H1 (cell line): Measurements from ENCODE around the gene MIB1.

Experiments used
- JUN ChIP-seq: IDR thresholded peaks from 2 replicates; pipeline ENCODE4 v1.6.1; 2011; ENCODE audit warnings: low read depth, mild to moderate bottlenecking, improper control_type of control experiment, low read length
- KDM4A ChIP-seq: IDR thresholded peaks from one replicate; pipeline ENCODE4 v1.7.1; 2012; ENCODE audit warnings: low read depth, mild to moderate bottlenecking, moderate library complexity, low read length, inconsistent platforms; ENCODE audit not compliant: severe bottlenecking
- POLR2A ChIP-seq, 2 experiments: IDR thresholded peaks; 1 replicate in 1 of 2; 2 replicates in 1 of 2; pipeline ENCODE4 v1.6.1; 2011; ENCODE audit warnings: low read depth in 2 of 2, low read length in 2 of 2, mild to moderate bottlenecking in 2 of 2; ENCODE audit errors: control extremely low read depth in 1 of 2
- TCF12 ChIP-seq: IDR thresholded peaks from 2 replicates; pipeline ENCODE4 v1.6.1; 2011; ENCODE audit warnings: low read depth, mild to moderate bottlenecking, low read length
- TF ChIP-seq, protein P1 (sequence below), 3 experiments: IDR thresholded peaks; 1 replicate in 2 of 3; 2 replicates in 1 of 3; pipeline versions ENCODE4 v1.5.1 to v1.6.1; 2011; ENCODE audit warnings: low read length in 3 of 3, mild to moderate bottlenecking in 3 of 3, inconsistent platforms in 2 of 3, low read depth in 1 of 3, moderate library complexity in 1 of 3; ENCODE audit not compliant: insufficient read depth in 1 of 3; ENCODE audit errors: control extremely low read depth in 1 of 3

- TF ChIP-seq, protein P1, sequence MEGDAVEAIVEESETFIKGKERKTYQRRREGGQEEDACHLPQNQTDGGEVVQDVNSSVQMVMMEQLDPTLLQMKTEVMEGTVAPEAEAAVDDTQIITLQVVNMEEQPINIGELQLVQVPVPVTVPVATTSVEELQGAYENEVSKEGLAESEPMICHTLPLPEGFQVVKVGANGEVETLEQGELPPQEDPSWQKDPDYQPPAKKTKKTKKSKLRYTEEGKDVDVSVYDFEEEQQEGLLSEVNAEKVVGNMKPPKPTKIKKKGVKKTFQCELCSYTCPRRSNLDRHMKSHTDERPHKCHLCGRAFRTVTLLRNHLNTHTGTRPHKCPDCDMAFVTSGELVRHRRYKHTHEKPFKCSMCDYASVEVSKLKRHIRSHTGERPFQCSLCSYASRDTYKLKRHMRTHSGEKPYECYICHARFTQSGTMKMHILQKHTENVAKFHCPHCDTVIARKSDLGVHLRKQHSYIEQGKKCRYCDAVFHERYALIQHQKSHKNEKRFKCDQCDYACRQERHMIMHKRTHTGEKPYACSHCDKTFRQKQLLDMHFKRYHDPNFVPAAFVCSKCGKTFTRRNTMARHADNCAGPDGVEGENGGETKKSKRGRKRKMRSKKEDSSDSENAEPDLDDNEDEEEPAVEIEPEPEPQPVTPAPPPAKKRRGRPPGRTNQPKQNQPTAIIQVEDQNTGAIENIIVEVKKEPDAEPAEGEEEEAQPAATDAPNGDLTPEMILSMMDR (IDR thresholded peaks at IDR 0.05; ENCODE audit: control extremely low read depth in 1 of 3, insufficient read depth in 1 of 3, low read depth in 1 of 3, low read length in 3 of 3): no peak
- TF ChIP-seq TCF12: no peak
- no peak for TF ChIP-seq POLR2A (IDR thresholded peaks at IDR 0.05; ENCODE audit: control extremely low read depth in 1 of 2, low read depth in 2 of 2, low read length in 2 of 2)
- TF ChIP-seq JUN: no peak
- no peak for TF ChIP-seq KDM4A
Measured at GRCh38 chr18:21903709-21904108, 163.1 kb downstream of the MIB1 start.
